ENCODE results near the gene AZU1.
"Not testable (repeated sequence)": the region's sequence is repeated elsewhere in the genome, so short reads cannot be mapped to it uniquely, and the experiment has no call there.

AZU1 gene

DNA sequence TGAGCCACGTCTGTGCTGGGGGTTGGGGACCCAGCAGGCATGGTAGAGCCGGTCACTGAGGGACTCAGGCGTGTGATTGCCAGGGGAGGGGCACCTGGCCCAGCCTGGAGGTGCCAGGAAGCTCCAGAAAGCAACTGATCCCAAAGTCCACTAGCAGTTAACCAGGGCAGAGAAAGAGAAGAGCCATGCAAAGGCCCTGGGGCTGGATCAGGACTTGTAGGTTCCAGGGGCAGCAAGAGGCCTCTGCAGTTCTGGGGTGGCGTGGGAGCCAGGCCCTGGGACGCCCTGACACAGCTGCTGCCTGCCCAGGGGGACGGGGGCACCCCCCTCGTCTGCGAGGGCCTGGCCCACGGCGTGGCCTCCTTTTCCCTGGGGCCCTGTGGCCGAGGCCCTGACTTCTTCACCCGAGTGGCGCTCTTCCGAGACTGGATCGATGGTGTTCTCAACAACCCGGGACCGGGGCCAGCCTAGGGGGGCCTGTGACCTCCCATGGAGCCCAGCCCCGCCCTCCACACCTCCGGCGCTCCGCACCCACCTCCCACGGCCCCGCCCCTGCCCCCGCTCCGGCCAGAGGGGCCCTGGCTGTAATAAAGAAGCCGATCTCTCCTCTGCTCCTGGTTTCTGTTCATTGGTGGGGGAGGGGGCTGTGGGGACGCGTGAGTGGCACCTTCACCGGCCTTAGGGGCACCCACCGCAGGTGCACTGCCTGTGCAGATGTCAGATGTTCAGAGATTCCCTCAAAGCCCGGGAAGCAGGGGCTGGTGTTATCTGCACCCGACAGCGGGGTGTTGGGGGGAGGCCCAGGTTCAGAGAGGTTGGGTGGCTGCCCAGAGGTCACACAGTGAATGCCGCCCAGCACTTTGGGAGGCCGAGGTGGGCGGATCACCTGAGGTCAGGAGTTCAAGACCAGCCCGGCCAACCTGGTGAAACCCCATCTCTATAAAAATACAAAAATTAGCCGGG, 4.1 kb downstream of the AZU1 start:
- no peak for DNase-seq

DNA sequence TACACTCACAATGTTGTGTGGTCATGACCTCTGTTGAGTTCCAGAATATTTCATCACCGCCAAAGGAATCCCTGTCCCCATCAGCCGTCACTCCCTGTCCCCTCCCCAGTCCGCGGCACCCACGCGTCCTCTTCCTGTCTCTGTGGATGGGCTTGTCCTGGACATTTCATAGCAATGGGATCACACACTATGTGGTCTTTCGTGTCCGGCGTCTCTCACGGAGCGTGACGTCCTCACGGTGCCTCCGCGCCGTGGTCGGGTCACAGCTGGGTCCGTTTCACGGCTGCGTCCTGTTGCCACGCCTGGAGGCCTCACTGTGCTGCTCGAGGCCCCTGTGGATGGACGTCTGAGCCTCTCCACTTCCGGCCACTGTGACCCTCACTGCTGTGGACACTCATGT, 6.6 kb downstream of the AZU1 start:
- DNase-seq: no peak

DNA sequence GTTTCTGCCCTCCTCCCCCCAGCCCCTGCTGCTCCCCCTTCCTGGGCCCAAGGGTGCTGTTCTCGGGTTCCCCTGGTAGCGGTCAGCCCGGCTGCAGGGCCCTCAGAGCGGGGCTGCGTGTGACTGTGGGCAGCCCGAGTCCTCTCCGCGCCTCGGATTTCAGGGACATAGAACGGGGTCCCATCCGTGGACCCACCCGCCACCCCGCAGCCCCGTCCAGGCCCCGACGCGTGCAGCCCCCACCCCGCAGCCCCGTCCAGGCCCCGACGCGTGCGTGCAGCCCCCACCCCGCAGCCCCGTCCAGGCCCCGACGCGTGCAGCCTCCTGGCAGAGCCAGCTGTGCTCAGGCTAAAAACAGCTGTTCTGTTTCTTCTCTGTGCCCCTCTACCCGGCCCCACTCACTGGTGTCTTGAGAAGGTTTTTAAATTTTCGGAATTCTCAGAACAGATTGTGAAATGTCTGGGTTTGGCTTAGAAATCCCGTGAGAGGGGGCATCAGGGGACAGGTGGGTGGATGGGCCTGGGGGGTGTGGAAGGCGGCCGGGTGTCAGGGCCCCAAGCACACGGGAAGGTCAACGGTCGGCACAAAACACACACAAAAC, 7.7 kb downstream of the AZU1 start:
- no peak for DNase-seq

DNA sequence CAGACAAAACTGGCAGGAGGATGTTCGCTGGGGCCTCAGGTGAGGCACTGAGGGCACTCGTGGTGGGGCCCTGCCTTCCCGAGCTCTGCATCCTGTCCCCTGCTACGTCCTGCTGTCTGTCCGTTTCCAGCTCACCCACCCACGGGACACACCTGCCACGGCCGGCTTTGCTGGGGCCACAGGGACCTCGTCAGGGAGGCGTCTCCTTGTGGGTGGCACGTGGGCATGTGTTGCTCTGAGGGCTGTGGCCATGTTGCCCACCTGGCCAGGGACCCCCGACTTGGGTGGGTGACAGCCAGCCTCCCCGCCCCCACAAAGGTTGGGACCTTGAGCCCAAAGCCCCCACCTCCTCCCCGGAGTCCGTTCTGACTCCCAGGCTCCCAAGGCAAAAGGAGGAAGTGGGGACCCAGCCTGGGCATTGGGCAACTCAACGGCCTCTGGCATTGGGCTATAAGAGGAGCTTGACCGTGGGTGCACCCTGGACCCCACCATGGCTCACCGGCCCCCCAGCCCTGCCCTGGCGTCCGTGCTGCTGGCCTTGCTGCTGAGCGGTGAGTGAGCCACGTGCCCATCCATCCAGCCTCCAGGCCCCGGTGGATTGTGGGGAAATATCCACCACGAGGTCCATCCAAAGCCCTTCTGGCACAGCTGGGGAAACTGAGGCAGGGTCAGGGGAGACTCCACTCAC, 13.0 kb downstream of the AZU1 start, which contains the start of gene PRTN3:
Gene PRTN3, plus strand, starts transcription at position 481 of the 688 bp plus-strand sequence. Its CDS starts 10 bp downstream, at position 491.
- peak; percentile 35 for DNase-seq

DNA sequence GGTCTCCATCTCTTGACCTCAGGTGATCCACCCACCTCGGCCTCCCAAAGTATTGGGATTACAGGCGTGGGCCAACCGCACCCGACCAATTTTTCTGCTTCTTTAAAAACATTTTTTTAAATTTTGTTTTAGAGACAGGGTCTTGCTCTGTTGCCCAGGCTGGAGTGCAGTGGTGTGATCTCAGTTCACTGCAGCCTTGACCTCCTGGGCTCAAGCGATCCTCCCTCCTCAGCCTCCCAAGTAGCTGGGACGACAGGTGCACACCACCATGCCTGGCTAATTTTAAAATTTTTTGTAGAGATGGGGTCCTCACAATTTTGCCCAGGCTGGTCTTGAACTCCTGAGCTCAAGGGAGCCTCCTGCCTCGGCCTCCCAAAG, 15.2 kb downstream of the AZU1 start:
- not testable (repeated sequence) for DNase-seq

DNA sequence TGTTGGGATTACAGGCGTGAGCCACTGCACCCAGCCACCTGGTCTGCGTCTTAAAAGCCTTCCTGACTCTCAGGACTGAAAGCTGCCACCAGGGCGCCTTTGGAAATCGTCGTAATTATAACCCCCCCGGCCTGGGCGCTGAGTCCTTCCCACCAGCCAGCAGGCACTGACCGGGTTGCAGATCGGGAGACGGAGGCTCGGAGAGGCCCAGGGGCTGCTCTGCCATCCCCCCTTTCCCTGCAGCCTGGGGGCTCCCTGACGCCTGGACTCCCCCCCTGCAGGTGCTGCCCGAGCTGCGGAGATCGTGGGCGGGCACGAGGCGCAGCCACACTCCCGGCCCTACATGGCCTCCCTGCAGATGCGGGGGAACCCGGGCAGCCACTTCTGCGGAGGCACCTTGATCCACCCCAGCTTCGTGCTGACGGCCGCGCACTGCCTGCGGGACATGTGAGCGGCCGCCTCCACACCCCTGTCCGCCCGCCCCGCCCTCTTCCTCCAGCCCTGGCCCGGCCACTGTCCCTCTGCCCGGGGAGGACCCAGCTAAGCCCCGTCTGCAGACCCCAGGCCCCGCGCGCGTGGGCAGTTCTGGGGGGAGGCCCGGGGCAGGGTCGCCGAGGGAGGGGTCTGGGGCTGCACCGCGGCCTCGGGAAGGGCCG, 15.7 kb downstream of the AZU1 start:
- DNase-seq: no peak

DNA sequence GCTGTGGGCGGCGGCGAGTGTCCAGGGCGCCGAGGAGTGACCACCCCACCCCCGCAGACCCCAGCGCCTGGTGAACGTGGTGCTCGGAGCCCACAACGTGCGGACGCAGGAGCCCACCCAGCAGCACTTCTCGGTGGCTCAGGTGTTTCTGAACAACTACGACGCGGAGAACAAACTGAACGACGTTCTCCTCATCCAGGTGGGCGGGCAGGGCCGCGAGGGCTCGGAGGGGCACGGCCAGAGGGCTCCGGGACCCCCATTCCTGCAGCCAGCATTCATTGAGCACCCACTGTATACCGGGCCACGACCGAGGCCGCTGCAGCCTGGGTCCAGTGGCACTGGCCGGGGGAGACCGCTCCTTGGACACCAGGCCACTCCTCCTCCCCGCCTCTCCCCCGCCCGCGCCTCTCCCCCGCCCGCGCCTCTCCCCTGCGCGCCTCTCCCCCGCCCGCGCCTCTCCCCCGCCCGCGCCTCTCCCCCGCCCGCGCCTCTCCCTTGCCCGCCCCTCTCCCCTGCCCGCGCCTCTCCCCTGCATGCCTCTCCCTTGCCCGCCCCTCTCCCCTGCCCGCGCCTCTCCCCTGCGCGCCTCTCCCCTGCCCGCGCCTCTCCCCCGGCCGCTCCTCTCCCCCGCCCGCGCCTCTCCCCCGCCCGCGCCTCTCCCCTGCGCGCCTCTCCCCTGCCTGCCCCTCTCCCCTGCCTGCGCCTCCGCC, 16.4 kb downstream of the AZU1 start:
- DNase-seq: no peak

DNA sequence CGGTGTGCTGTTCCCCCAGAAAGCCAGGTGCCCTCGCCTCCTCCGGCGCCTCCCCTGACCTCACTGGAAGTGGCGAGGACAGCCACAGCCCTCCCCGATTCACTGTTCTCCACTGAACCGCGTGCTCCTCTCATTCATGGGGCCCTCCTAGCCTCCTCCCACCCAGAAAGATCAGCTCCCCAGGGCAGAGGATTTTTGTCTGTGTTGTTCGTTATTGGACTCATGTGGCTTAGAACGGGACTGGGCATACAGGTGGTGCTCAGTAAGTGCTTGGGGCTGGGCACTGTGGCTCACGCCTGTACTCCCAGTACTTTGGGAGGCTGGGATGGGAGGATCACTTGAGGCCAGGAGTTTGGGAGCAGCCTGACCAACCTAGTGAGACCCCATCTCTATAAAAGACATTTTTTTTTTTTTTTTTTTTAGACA, 16.9 kb downstream of the AZU1 start:
- DNase-seq: no peak

DNA sequence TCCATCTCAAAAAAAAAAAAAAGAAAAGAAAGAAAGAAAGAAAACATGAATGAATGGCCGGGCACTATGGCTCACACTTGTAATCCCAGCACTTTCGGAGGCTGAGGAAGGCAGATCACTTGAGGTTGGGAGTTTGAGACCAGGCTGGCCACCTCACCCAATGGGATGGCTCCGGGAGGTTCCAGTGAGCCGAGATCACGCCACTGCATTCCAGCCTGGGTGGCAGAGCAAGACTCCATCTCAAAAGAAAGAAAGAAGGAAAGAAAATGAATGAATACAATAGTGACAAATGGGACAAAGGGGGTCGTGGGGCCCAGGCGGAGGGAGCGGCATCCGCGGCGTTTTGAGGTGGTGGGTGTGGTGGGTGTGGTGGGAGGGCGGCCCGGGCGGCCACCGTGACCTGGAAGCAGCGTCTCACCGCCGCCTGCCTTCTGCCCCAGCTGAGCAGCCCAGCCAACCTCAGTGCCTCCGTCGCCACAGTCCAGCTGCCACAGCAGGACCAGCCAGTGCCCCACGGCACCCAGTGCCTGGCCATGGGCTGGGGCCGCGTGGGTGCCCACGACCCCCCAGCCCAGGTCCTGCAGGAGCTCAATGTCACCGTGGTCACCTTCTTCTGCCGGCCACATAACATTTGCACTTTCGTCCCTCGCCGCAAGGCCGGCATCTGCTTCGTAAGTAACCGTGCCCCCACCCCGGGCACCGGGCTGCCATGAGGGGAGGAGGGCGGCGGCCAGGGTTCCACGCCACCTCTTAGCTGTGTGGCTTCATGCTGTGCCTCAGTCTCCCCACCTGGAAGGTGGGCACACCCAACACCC, 18.3 kb downstream of the AZU1 start:
- DNase-seq: no peak

DNA sequence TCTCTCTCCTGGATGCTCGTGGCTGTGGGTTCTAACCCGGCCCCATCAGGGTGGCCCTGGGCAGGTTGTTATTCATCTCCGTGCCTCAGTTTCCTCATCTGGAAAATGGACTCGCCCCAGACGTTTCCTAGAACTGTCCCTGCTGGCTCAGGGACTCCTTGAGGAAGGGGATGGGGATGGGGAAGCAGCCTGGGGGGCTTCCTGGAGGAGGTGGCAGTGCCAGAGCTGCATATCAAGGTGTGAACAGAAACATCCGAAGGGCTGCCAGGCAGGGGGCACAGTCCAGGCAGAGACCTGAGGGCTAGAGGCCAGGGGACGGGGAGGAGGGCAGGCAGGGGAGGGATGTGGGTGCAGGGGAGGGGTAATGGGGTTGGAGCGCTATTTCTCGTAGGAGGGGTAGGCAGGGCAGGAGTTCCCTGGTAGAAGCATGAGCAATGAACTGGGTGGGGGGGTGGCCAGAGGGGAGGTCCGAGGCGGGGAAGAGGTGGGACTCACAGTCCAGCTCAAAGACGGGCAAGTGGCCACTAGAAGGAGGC, 20.8 kb downstream of the AZU1 start:
- no peak for DNase-seq

DNA sequence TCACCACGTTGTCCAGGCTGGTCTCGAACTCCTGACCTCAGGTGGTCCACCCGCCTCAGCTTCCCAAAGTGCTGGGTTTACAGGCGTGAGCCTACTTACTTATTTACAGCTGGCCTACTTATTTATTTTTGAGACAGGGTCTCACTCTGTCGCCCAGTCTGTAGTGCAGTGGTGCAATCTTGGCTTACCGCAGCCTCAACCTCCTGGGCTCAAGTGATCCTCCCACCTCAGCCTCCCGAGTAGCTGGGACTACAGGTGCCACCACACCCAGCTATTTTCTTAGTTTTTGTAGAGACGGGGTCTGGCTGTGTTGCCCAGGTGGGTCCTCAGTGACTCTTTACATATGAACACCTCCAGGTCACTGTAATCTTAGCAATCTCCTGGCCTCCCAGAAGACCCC, 21.6 kb downstream of the AZU1 start:
- DNase-seq: not testable (repeated sequence)

DNA sequence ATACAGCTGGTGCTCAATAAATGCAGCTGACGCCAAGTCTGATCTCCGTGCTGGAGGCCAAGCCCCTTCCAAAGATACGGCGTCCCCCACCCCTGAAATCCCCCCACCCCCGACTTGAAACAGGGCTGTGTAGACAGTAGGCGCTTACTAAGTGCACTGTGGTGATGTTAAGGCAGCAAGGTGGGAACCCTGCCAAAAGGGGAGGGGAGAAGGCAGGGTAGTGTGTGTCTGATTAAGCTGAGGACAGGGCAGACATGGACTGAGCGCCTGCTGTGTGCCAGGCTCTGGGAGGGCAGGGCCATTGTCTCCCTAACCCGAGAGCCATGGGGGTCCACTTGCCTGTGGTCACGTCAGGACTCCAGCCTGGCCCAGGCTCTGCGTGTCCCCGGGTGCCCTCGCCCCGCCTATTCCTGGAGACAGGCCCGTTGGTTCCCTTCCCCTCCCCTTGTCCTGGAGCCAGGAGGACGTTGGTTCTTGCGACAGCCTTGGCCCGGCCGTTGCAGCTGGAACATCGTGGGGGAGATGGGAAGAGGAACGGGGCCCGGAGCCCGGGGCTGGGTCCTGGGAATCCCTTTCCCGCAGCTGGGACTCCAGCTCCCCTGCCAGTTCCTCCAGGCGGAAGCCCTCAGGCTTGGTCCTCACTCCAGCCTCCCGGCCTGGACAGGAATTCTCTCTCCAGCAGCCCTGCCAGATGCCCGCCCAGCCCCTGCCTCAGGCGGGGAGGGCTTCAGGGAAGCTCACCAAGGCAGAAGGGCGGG, 22.8 kb downstream of the AZU1 start:
- no peak for DNase-seq

DNA sequence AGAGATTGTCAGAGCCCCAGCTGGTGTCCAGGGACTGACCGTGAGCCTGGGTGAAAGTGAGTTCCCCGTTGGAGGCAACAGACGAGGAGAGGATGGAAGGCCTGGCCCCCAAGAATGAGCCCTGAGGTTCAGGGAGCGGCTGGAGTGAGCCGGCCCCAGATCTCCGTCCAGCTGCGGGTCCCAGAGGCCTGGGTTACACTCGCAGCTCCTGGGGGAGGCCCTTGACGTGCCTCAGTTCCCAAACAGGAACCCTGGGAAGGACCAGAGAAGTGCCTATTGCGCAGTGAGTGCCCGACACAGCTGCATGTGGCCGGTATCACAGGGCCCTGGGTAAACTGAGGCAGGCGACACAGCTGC, 23.3 kb downstream of the AZU1 start:
- DNase-seq: no peak

DNA sequence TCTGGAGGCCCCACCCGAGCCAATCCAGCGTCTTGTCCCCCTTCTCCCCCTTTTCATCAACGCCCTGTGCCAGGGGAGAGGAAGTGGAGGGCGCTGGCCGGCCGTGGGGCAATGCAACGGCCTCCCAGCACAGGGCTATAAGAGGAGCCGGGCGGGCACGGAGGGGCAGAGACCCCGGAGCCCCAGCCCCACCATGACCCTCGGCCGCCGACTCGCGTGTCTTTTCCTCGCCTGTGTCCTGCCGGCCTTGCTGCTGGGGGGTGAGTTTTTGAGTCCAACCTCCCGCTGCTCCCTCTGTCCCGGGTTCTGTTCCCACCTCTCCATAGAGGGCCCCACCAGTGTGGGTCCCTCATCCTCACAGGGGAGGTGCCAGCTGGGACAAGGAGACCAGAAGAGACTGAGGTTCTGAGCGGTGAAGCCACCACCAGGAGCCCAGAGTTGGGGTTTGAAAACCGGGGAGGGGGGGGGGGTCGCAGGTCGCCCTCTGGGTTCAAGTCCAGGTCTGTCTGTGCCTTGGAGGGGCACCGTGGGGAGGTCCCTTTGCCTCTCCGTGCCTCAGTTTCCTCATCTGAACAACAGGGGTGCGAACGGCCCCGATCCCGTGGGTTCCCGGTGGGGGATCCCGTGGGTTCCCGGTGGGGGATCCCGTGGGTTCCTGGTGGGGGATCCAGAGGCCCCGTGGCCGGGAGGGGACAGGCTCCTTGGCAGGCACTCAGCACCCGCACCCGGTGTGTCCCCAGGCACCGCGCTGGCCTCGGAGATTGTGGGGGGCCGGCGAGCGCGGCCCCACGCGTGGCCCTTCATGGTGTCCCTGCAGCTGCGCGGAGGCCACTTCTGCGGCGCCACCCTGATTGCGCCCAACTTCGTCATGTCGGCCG, 24.7 kb downstream of the AZU1 start, which contains the start of gene ELANE:
Gene ELANE, plus strand, starts transcription at position 168 of the 878 bp plus-strand sequence. Its CDS starts 26 bp downstream, at position 194.
- DNase-seq: no peak

DNA sequence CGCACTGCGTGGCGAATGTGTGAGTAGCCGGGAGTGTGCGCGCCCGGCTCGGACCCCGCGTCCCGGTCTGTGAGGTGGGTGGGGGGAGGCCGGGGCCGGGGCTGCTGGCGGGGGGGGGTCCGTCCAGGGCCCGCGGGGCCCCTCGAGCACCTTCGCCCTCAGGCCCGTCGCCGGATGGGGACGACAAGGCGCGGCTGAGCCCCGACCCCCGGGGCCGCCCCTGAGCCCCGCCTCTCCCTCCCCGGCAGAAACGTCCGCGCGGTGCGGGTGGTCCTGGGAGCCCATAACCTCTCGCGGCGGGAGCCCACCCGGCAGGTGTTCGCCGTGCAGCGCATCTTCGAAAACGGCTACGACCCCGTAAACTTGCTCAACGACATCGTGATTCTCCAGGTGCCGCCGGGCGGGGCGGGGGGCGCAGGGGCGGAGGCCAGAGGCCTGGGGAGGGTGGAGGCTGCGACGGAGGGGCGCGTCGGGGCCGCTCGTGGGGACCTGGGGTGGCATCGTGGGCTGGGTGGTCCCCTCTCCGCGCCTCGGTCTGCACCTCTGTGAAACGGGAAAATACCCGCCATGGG, 25.5 kb downstream of the AZU1 start:
- no peak for DNase-seq

DNA sequence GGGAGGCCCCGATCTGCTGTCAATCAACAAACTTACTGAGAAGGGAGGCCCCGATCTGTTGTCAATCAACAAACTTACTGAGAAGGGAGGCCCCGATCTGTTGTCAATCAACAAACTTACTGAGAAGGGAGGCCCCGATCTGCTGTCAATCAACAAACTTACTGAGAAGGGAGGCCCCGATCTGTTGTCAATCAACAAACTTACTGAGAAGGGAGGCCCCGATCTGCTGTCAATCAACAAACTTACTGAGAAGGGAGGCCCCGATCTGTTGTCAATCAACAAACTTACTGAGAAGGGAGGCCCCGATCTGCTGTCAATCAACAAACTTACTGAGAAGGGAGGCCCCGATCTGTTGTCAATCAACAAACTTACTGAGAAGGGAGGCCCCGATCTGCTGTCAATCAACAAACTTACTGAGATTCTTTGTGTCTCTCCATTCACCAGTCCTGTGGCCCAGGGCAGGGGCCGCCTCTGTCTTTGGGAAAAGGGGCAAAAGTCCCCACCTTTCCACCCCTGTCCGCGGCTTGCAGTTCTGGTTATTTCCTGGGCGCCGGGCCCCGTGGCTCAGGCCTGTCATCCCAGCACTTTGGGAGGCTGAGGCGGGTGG, 26.1 kb downstream of the AZU1 start:
- not testable (repeated sequence) for DNase-seq

DNA sequence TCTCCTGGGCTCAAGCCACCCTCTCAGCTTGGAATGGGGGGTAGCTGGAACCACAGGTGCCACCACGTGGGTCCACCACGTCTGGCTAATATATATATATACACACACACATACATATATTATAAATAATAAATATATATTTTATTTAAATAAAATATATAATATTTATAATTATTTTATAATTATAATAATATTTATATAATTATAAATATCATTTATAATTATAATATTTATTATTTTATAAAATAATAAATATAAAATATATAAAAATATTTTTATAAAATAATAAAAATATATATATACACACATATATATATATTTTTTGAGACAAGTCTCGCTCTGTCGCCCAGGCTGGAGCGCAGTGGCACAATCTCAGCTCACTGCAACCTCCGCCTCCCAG, 26.9 kb downstream of the AZU1 start:
- no peak for DNase-seq

DNA sequence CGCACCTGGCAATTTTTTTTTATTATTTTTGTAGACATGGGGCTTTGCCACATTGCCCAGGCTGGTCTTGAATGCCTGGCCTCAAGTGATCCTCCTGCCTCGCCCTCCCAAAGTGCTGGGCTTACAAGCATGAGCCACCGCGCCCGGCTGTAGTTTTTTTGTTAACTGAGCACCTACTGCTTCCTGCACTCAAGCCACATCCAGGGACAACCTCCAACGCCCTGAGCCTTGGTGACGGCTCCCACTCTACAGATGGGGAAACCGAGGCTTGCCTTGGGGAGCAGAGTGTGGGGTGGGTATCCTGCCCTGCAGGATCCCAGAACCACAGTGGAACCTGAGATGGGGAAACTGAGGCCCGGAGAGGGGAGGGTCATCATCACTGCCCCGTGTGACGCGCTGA, 27.5 kb downstream of the AZU1 start:
- no peak for DNase-seq

All from CD4-positive, alpha-beta T cell treated with Interleukin-15 for 1 hour (primary cell).